ENCODE measurements around the gene FOXC2. TPM values are rescaled to one million over a fixed set of nuclear protein-coding genes. Genes with fewer than 3 reads are reported as not detected.
A peak's percentile ranks its signal among the peaks of the same experiment; 100 is the strongest.

FOXC2 gene
- total RNA-seq, 6 experiments from 2014 or later = 0.20 TPM; not detected in 5

GRCh38 chr16:86531641-86532525 lies 34.7 kb upstream of the FOXC2 start:
- H3K9me3 ChIP-seq = no peaks in the 10 kb centered on the region
- H3K4me1 ChIP-seq = no peaks in the 10 kb centered on the region
- ATAC-seq = no peak
- no peak overlapping the region for H3K4me3 ChIP-seq
- no peaks in the 10 kb centered on the region for H3K27me3 ChIP-seq
- H3K27ac ChIP-seq = no peak overlapping the region
- TF ChIP-seq POLR2A (IDR thresholded peaks at IDR 0.05) (no peak), CTCF (IDR thresholded peaks at IDR 0.05) (no peak)
- 96% methylated on average over 10 of the region's 49 CpGs for WGBS (ENCODE audit: insufficient coverage, low coverage, low lambda C conversion rate, missing lambda C conversion rate)
- peaks cover 0 to 3% (median 0%) of the 10 kb centered on the region in 4 donors for H3K36me3 ChIP-seq
- DNase-seq = peak in 1 of 3 donors; percentile 13
- intact Hi-C loops (cut with DNase I) = no loop called here

- TF ChIP-seq POLR2A (IDR thresholded peaks at IDR 0.05) (no peak), CTCF (IDR thresholded peaks at IDR 0.05) (no peak)
- no CpG with 5 or more reads among the region's 7 CpGs for WGBS (ENCODE audit: insufficient coverage, low coverage, low lambda C conversion rate, missing lambda C conversion rate)
- no peak for ATAC-seq
- no peaks in the 10 kb centered on the region for H3K27me3 ChIP-seq
- H3K27ac ChIP-seq = no peak overlapping the region
- peak in 1 of 3 donors; percentile 5 for DNase-seq
- peaks cover 0 to 3% (median 0%) of the 10 kb centered on the region in 4 donors for H3K36me3 ChIP-seq
- no peak overlapping the region for H3K4me3 ChIP-seq
- no peaks in the 10 kb centered on the region for H3K9me3 ChIP-seq
- intact Hi-C loops (cut with DNase I) = no loop called here
- H3K4me1 ChIP-seq = no peaks in the 10 kb centered on the region
These were observed 34.2 kb upstream of the FOXC2 start for GRCh38 chr16:86532526-86532815.

- Histone ChIP-seq H3K9me3 (no peaks in the 10 kb centered on the region), H3K27ac (no peak overlapping the region), H3K36me3 (peaks cover 0 to 4% (median 3%) of the 10 kb centered on the region in 4 donors), H3K4me1 (no peaks in the 10 kb centered on the region), H3K4me3 (no peak overlapping the region), H3K27me3 (no peaks in the 10 kb centered on the region)
- DNase-seq (no peak), ATAC-seq (no peak)
- 92% methylated on average over 4 of the region's 8 CpGs for WGBS (ENCODE audit: insufficient coverage, low coverage, low lambda C conversion rate, missing lambda C conversion rate)
- intact Hi-C loops (cut with DNase I) = no loop called here
- TF ChIP-seq POLR2A (IDR thresholded peaks at IDR 0.05) (no peak), CTCF (IDR thresholded peaks at IDR 0.05) (no peak)
These were observed 33.6 kb upstream of the FOXC2 start for GRCh38 chr16:86533076-86533475.

GRCh38 chr16:86533767-86534351 lies 32.8 kb upstream of the FOXC2 start:
- no peaks in the 10 kb centered on the region for H3K27me3 ChIP-seq
- H3K9me3 ChIP-seq = no peaks in the 10 kb centered on the region
- no peaks in the 10 kb centered on the region for H3K4me1 ChIP-seq
- TF ChIP-seq CTCF (IDR thresholded peaks at IDR 0.05) (no peak), POLR2A (IDR thresholded peaks at IDR 0.05) (no peak)
- H3K27ac ChIP-seq = no peak overlapping the region
- peaks cover 0 to 11% (median 6%) of the 10 kb centered on the region in 4 donors for H3K36me3 ChIP-seq
- no peak overlapping the region for H3K4me3 ChIP-seq
- DNase-seq (no peak), ATAC-seq (no peak)
- 80% methylated on average over 6 of the region's 8 CpGs for WGBS (ENCODE audit: insufficient coverage, low coverage, low lambda C conversion rate, missing lambda C conversion rate)
- intact Hi-C loops (cut with DNase I) = no loop called here
